ENCODE measurements around the gene PTGDS.

- TF ChIP-seq, protein P1, sequence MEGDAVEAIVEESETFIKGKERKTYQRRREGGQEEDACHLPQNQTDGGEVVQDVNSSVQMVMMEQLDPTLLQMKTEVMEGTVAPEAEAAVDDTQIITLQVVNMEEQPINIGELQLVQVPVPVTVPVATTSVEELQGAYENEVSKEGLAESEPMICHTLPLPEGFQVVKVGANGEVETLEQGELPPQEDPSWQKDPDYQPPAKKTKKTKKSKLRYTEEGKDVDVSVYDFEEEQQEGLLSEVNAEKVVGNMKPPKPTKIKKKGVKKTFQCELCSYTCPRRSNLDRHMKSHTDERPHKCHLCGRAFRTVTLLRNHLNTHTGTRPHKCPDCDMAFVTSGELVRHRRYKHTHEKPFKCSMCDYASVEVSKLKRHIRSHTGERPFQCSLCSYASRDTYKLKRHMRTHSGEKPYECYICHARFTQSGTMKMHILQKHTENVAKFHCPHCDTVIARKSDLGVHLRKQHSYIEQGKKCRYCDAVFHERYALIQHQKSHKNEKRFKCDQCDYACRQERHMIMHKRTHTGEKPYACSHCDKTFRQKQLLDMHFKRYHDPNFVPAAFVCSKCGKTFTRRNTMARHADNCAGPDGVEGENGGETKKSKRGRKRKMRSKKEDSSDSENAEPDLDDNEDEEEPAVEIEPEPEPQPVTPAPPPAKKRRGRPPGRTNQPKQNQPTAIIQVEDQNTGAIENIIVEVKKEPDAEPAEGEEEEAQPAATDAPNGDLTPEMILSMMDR (IDR thresholded peaks at IDR 0.05): no peak
- TF ChIP-seq POLR2AphosphoS5 (IDR thresholded peaks at IDR 0.05): no peak
Observed at GRCh38 chr9:136975644-136976043, 1.7 kb upstream of the PTGDS start.

Measured in breast epithelium (tissue), 3 donors.